GM19193 (cell line): ENCODE measurements around the gene SV2B.

Source experiments
- POLR2A ChIP-seq: IDR thresholded peaks from 4 replicates; pipeline ENCODE4 v1.6.1; 2011; ENCODE audit not compliant: insufficient read depth, insufficient read length; ENCODE audit errors: extremely low read depth

SV2B gene

GRCh38 chr15:91254766-91255165, 154.7 kb downstream of the SV2B start:
- TF ChIP-seq POLR2A = no peak

GRCh38 chr15:91255670-91256192, 155.7 kb downstream of the SV2B start:
- no peak for TF ChIP-seq POLR2A

GRCh38 chr15:91257746-91258414, 157.8 kb downstream of the SV2B start:
- no peak for TF ChIP-seq POLR2A

GRCh38 chr15:91258415-91258759, 158.3 kb downstream of the SV2B start:
- TF ChIP-seq POLR2A = no peak

GRCh38 chr15:91259077-91259476, 159.0 kb downstream of the SV2B start:
- TF ChIP-seq POLR2A = no peak

- no peak for TF ChIP-seq POLR2A
These were observed 161.3 kb downstream of the SV2B start for GRCh38 chr15:91261345-91261744.

GRCh38 chr15:91263632-91264531, 163.8 kb downstream of the SV2B start:
- TF ChIP-seq POLR2A = no peak

GRCh38 chr15:91264651-91265351, 164.7 kb downstream of the SV2B start:
- no peak for TF ChIP-seq POLR2A

- TF ChIP-seq POLR2A = no peak
These were observed 165.4 kb downstream of the SV2B start for GRCh38 chr15:91265416-91265940.

GRCh38 chr15:91268510-91268909, 168.5 kb downstream of the SV2B start:
- no peak for TF ChIP-seq POLR2A

- TF ChIP-seq POLR2A = no peak
These were observed 170.7 kb downstream of the SV2B start for GRCh38 chr15:91270747-91271146.

GRCh38 chr15:91271565-91272153, 171.6 kb downstream of the SV2B start:
- TF ChIP-seq POLR2A = no peak

GRCh38 chr15:91275844-91276243, 175.8 kb downstream of the SV2B start:
- TF ChIP-seq POLR2A = no peak

- no peak for TF ChIP-seq POLR2A
These were observed 178.9 kb downstream of the SV2B start for GRCh38 chr15:91278951-91279350.

- no peak for TF ChIP-seq POLR2A
These were observed 179.4 kb downstream of the SV2B start for GRCh38 chr15:91279486-91279885.
